ENCODE data around the gene TMEFF1. TPM values are rescaled to one million over a fixed set of nuclear protein-coding genes. Genes with fewer than 3 reads are reported as not detected.
A peak's percentile ranks its signal among the peaks of the same experiment; 100 is the strongest.

Gene TMEFF1
- total RNA-seq, 4 donors from 2014 or later: 2.0 to 10.4 (median 4.8) TPM

DNA sequence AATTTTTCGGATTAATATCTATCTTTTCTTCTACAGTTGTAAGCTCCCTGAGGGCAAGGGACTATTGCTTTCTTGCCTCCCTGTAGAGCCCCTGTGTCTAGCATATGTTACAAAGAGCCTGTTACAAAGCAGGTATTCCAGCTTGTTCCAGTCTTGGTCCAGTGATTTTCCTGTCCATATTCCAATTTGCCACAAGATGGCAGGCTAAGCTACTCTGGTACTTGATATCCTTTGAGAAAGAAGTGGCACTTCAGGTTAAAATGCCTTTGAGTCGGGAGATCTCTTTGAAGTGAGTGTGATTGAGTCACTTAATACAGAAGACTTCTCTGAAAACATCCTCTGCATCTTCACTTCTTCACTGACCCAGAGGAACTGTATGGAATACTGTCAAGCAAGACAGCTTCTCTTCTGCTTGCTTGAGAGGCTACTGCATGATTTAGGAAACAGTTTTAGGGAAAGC lies 129.4 kb downstream of the TMEFF1 start:
- peak; percentile 49 to 53 for DNase-seq
- H3K27ac ChIP-seq: no peak overlapping the region
- intact Hi-C loops (cut with DNase I): no loop called here

DNA sequence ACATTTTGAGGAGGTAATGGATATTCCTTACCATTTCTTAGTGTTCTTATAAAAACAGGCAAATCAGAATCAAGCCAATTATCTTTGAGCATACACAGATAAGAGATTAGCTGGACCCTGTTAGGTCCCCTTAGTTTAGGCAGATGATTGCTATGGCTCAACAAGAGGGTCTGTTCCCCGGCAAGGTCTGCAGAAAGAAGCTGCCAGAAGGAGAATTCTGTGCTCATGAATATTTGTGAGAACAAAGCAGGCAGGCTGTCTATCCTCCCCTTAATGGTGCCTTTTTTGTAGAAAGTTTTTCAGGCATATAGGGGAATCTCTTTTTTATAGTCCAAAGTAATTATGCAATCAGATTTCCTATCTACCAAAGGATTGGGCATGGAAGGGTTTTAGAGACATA lies 132.5 kb downstream of the TMEFF1 start:
- intact Hi-C loops (cut with DNase I): no loop called here
- TF ChIP-seq, protein P1, sequence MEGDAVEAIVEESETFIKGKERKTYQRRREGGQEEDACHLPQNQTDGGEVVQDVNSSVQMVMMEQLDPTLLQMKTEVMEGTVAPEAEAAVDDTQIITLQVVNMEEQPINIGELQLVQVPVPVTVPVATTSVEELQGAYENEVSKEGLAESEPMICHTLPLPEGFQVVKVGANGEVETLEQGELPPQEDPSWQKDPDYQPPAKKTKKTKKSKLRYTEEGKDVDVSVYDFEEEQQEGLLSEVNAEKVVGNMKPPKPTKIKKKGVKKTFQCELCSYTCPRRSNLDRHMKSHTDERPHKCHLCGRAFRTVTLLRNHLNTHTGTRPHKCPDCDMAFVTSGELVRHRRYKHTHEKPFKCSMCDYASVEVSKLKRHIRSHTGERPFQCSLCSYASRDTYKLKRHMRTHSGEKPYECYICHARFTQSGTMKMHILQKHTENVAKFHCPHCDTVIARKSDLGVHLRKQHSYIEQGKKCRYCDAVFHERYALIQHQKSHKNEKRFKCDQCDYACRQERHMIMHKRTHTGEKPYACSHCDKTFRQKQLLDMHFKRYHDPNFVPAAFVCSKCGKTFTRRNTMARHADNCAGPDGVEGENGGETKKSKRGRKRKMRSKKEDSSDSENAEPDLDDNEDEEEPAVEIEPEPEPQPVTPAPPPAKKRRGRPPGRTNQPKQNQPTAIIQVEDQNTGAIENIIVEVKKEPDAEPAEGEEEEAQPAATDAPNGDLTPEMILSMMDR (IDR thresholded peaks at IDR 0.05): no peak
- TF ChIP-seq POLR2A (IDR thresholded peaks at IDR 0.05): no peak
- DNase-seq: no peak
- WGBS, 2 donors: 64 to 81% methylated on average over 1 of the region's 1 CpG
- H3K36me3 ChIP-seq: no peaks in the 10 kb centered on the region
- no peaks in the 10 kb centered on the region for H3K27me3 ChIP-seq
- no peaks in the 10 kb centered on the region for H3K4me1 ChIP-seq
- no peak overlapping the region for H3K4me3 ChIP-seq (replicated peaks in 1 of 3)
- H3K27ac ChIP-seq: no peak overlapping the region
- H3K9me3 ChIP-seq: no peaks in the 10 kb centered on the region

More for the DNA sequence above, 129.4 kb downstream of the TMEFF1 start:
- no peaks in the 10 kb centered on the region for H3K4me1 ChIP-seq
- WGBS, 2 donors: 28% methylated on average over 2 of the region's 2 CpGs
- no peak for TF ChIP-seq POLR2A (IDR thresholded peaks at IDR 0.05)
- TF ChIP-seq, protein P1 (IDR thresholded peaks at IDR 0.05): peak; percentile 30 to 79 (median 60)
- H3K27me3 ChIP-seq: no peaks in the 10 kb centered on the region
- no peaks in the 10 kb centered on the region for H3K9me3 ChIP-seq
- no peaks in the 10 kb centered on the region for H3K36me3 ChIP-seq
- no peak overlapping the region for H3K4me3 ChIP-seq (replicated peaks in 1 of 3)

DNA sequence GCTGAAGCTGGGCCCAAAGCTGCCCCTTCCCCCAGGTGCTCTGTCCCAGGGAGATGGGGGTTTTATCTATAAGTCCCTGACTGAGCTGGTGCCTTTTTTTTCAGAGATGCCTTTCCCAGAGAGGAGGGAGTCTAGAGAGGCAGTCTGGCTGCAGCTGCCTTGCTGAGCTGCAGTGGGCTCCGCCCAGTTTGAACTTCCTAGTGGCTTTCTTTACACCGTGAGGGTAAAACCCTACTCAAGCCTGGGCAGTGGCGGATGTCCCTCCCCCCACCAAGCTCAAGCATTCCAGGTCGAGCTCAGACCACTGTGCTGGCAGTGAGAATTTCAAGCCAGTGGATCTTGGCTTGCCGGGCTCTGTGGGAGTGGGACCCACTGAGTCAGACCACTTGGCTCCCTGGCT lies 146.2 kb downstream of the TMEFF1 start:
- Histone ChIP-seq H3K27ac (no peak overlapping the region), H3K4me1 (no peaks in the 10 kb centered on the region), H3K4me3 (replicated peaks in 1 of 3) (no peak overlapping the region), H3K27me3 (no peaks in the 10 kb centered on the region), H3K36me3 (no peaks in the 10 kb centered on the region), H3K9me3 (no peaks in the 10 kb centered on the region)
- intact Hi-C loops (cut with DNase I): no loop called here
- TF ChIP-seq, protein P1 (IDR thresholded peaks at IDR 0.05): no peak
- TF ChIP-seq POLR2A (IDR thresholded peaks at IDR 0.05): no peak
- no peak for DNase-seq
- WGBS, 2 donors: 67 to 83% methylated on average over 2 to 5 of the region's 5 CpGs

DNA sequence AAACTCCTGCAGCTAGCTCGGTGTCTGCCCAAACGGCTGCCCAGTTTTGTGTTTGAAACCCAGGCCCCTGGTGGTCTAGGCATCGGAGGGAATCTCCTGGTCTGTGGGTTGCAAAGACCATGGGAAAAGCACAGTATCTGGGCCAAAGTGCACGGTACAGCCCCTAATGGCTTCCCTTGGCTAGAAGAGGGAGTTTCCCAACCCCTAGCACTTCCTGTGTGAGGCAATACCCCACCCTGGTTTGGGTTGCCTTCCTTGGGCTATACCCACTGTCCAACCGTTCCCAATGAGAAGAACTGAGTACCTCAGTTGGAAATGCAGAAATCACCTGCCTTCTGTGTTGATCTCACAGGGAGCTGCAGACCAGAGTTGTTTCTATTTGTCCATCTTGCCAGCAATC lies 146.7 kb downstream of the TMEFF1 start:
- no peaks in the 10 kb centered on the region for H3K27me3 ChIP-seq
- no peak overlapping the region for H3K27ac ChIP-seq
- H3K4me3 ChIP-seq (replicated peaks in 1 of 3): no peak overlapping the region
- WGBS, 2 donors: 85 to 87% methylated on average over 5 of the region's 5 CpGs
- TF ChIP-seq, protein P1 (IDR thresholded peaks at IDR 0.05): no peak
- TF ChIP-seq POLR2A (IDR thresholded peaks at IDR 0.05): no peak
- H3K4me1 ChIP-seq: no peaks in the 10 kb centered on the region
- DNase-seq: no peak
- no peaks in the 10 kb centered on the region for H3K9me3 ChIP-seq
- intact Hi-C loops (cut with DNase I): no loop called here
- H3K36me3 ChIP-seq: no peaks in the 10 kb centered on the region

DNA sequence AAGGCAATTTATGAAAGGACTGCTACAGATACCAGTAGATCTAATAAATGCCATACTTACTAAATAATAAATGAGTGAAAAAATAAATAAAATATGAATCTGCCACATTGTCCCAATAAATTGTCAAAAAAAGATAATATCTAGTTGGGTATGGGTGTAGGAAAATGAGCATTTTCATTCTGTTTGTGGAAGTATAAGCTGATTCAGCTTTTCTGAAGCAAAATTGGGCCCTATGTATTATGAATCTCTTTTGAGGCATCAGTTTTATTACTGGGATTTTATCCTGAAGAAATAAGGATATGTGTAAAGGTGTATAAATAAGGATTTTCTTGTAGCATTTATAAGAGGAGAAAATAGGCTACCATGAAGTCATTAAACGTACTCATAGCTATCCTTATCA lies 151.0 kb downstream of the TMEFF1 start:
- intact Hi-C loops (cut with DNase I): no loop called here
- DNase-seq: no peak
- TF ChIP-seq, protein P1 (IDR thresholded peaks at IDR 0.05): no peak
- no peak for TF ChIP-seq POLR2A (IDR thresholded peaks at IDR 0.05)
- H3K9me3 ChIP-seq: no peaks in the 10 kb centered on the region
- WGBS, 2 donors: 72 to 95% methylated on average over 1 of the region's 1 CpG
- no peak overlapping the region for H3K4me3 ChIP-seq (replicated peaks in 1 of 3)
- H3K36me3 ChIP-seq: no peaks in the 10 kb centered on the region
- H3K27me3 ChIP-seq: no peaks in the 10 kb centered on the region
- H3K4me1 ChIP-seq: no peaks in the 10 kb centered on the region
- H3K27ac ChIP-seq: no peak overlapping the region

Measured in thyroid gland (tissue), 4 donors.